Measurements from ENCODE around the gene ARHGAP10.

The ARHGAP10 gene

DNA sequence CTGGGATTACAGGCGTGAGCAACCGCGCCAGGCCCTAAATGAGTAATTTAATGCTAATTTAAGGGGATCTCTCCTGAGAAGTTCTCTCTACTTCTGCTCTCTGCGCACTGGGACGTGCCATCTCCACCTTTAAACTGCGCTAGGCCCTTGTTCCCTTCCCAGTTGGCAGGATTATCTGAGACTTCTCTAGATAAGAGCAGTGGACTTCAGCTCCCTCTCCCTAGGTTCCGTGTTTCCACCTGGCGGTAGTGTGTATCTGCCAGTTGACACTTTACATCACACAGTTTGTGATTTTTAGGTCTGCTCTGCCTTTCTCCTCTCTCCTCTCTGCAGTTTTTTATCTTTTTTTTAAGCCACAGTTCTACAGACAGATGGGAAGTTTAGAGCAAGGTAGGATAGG, 40.2 kb downstream of the ARHGAP10 start:
- no peaks in the 10 kb centered on the region for H3K27me3 ChIP-seq (ENCODE audit: insufficient read depth, low read length, poor library complexity)
- H3K9me3 ChIP-seq (ENCODE audit: insufficient read depth, low read length, severe bottlenecking) = no peaks in the 10 kb centered on the region
- H4K20me1 ChIP-seq (ENCODE audit: insufficient read depth, low read length) = no peaks in the 10 kb centered on the region
- H3K27ac ChIP-seq (ENCODE audit: low read length) = no peak overlapping the region
- H3K4me1 ChIP-seq (ENCODE audit: insufficient read depth, low read length) = no peaks in the 10 kb centered on the region
- TF ChIP-seq CTCF (IDR thresholded peaks at IDR 0.05; ENCODE audit: borderline replicate concordance, extremely low read depth, low read length, poor library complexity, severe bottlenecking) = no peak
- H3K4me2 ChIP-seq (ENCODE audit: insufficient read depth, low read length) = no peak overlapping the region
- no peak overlapping the region for H3K9ac ChIP-seq (ENCODE audit: low read depth, low read length)
- no peak overlapping the region for H3K4me3 ChIP-seq (ENCODE audit: low read depth in 1 of 2, low read length in 2 of 2)
- no peak overlapping the region for H2AFZ ChIP-seq (ENCODE audit: low read depth, low read length)
- no peaks in the 10 kb centered on the region for H3K36me3 ChIP-seq (ENCODE audit: insufficient read depth, low read length)
- DNase-seq (no peak), ATAC-seq (ENCODE audit: insufficient read depth, low read depth) (no peak)
- no peaks in the 10 kb centered on the region for H3K79me2 ChIP-seq (ENCODE audit: insufficient read depth, low read length)

GRCh38 chr4:147772459-147772969, 40.6 kb downstream of the ARHGAP10 start:
- no peaks in the 10 kb centered on the region for H3K79me2 ChIP-seq (ENCODE audit: insufficient read depth, low read length)
- no peaks in the 10 kb centered on the region for H4K20me1 ChIP-seq (ENCODE audit: insufficient read depth, low read length)
- no peak overlapping the region for H3K4me2 ChIP-seq (ENCODE audit: insufficient read depth, low read length)
- H3K36me3 ChIP-seq (ENCODE audit: insufficient read depth, low read length) = no peaks in the 10 kb centered on the region
- no peak for ATAC-seq (ENCODE audit: insufficient read depth, low read depth)
- H3K27ac ChIP-seq (ENCODE audit: low read length) = no peak overlapping the region
- no peak overlapping the region for H2AFZ ChIP-seq (ENCODE audit: low read depth, low read length)
- TF ChIP-seq CTCF (IDR thresholded peaks at IDR 0.05; ENCODE audit: borderline replicate concordance, extremely low read depth, low read length, poor library complexity, severe bottlenecking) (no peak), EZH2 (IDR thresholded peaks at IDR 0.05; ENCODE audit: borderline replicate concordance, low read depth, low read length, severe bottlenecking) (no peak)
- H3K9me3 ChIP-seq (ENCODE audit: insufficient read depth, low read length, severe bottlenecking) = no peaks in the 10 kb centered on the region
- H3K9ac ChIP-seq (ENCODE audit: low read depth, low read length) = no peak overlapping the region
- no peaks in the 10 kb centered on the region for H3K27me3 ChIP-seq (ENCODE audit: insufficient read depth, low read length, poor library complexity)
- DNase-seq = no peak
- no peak overlapping the region for H3K4me3 ChIP-seq (ENCODE audit: low read depth in 1 of 2, low read length in 2 of 2)
- no peaks in the 10 kb centered on the region for H3K4me1 ChIP-seq (ENCODE audit: insufficient read depth, low read length)

- H3K27me3 ChIP-seq (ENCODE audit: insufficient read depth, low read length, poor library complexity) = no peaks in the 10 kb centered on the region
- H3K4me3 ChIP-seq (ENCODE audit: low read depth in 1 of 2, low read length in 2 of 2) = no peak overlapping the region
- H3K4me2 ChIP-seq (ENCODE audit: insufficient read depth, low read length) = no peak overlapping the region
- no peak overlapping the region for H3K27ac ChIP-seq (ENCODE audit: low read length)
- no peaks in the 10 kb centered on the region for H3K4me1 ChIP-seq (ENCODE audit: insufficient read depth, low read length)
- no peak overlapping the region for H2AFZ ChIP-seq (ENCODE audit: low read depth, low read length)
- H4K20me1 ChIP-seq (ENCODE audit: insufficient read depth, low read length) = no peaks in the 10 kb centered on the region
- no peak for ATAC-seq (ENCODE audit: insufficient read depth, low read depth)
- no peak overlapping the region for H3K9ac ChIP-seq (ENCODE audit: low read depth, low read length)
- H3K36me3 ChIP-seq (ENCODE audit: insufficient read depth, low read length) = no peaks in the 10 kb centered on the region
- no peak for DNase-seq
- H3K9me3 ChIP-seq (ENCODE audit: insufficient read depth, low read length, severe bottlenecking) = no peaks in the 10 kb centered on the region
- H3K79me2 ChIP-seq (ENCODE audit: insufficient read depth, low read length) = no peaks in the 10 kb centered on the region
- no peak for TF ChIP-seq CTCF (IDR thresholded peaks at IDR 0.05; ENCODE audit: borderline replicate concordance, extremely low read depth, low read length, poor library complexity, severe bottlenecking)
These were observed 41.6 kb downstream of the ARHGAP10 start for GRCh38 chr4:147773261-147774184.

All from DND-41 (cell line).